ENCODE data around the gene ZNF512. TPM values are rescaled to one million over a fixed set of nuclear protein-coding genes. Genes with fewer than 3 reads are reported as not detected.
A peak's percentile ranks its signal among the peaks of the same experiment; 100 is the strongest.

Gene ZNF512
- total RNA-seq, 4 donors from 2014 or later: 8.1 to 23.5 (median 20.6) TPM

DNA sequence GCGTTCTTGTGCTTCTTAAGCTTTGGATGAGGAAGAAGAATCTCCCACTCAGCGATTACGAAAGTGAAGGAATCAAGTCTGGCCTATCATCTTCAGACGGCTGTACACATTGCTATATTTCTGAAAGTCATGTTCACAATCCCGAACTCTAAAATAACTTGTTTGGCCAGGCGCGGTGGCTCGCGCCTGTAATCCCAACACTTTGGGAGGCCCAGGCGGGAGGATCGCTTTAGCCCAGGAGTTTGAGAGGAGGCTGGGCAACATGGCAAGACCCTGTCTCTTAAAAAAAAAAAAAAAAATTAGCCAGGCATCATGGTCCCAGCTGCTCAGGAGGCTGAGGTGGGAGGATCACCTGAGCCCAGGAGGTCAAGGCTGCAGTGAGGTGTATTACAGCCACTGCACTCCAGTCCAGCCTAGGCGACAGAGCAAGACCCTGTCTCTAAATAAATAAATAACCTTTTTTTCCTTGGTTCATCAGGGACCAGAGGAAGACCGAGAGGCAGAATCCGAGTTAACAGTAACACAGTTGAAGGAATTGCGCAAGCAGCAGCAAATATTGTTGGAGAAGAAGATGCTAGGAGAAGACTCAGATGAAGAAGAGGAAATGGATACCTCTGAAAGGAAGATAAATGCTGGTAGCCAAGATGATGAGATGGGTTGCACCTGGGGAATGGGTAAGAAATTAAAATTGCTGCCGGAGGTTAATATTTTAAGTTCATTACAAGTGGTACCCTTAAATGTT, 82.0 kb downstream of the ZNF512 start:
- peaks cover 49% of the 10 kb centered on the region for H3K36me3 ChIP-seq
- 88% methylated on average over 16 of the region's 16 CpGs for WGBS

DNA sequence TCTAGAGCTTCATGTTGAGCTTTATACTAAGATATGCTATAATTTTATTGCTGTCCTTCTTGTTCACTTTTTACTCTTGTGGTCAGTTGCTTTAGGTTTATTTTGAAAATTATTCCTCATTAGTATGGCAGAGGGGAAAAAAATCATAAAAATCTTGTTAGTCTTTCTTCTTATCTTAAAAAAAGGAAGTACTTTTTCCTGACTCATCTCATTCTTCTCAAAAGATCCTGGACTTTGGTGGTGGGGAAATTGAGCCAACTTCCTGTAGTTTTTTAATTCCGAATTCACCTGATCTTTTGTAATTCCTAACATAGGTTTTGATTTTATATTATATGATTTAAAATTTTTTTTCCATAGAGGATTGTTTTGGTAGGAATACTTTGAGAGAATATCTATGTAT, 84.6 kb downstream of the ZNF512 start:
- H3K4me3 ChIP-seq: no peak overlapping the region
- no peaks in the 10 kb centered on the region for H3K9me3 ChIP-seq
- DNase-seq (ENCODE audit: low spot score in 2 of 2): no peak
- no peaks in the 10 kb centered on the region for H3K27me3 ChIP-seq
- no peak overlapping the region for H3K27ac ChIP-seq
- H3K4me1 ChIP-seq: peaks cover 25% of the 10 kb centered on the region
- 71% methylated on average over 1 of the region's 1 CpG for WGBS
- H3K36me3 ChIP-seq: peaks cover 46% of the 10 kb centered on the region
- no peak for TF ChIP-seq POLR2AphosphoS5 (IDR thresholded peaks at IDR 0.05)
- TF ChIP-seq, protein P1, sequence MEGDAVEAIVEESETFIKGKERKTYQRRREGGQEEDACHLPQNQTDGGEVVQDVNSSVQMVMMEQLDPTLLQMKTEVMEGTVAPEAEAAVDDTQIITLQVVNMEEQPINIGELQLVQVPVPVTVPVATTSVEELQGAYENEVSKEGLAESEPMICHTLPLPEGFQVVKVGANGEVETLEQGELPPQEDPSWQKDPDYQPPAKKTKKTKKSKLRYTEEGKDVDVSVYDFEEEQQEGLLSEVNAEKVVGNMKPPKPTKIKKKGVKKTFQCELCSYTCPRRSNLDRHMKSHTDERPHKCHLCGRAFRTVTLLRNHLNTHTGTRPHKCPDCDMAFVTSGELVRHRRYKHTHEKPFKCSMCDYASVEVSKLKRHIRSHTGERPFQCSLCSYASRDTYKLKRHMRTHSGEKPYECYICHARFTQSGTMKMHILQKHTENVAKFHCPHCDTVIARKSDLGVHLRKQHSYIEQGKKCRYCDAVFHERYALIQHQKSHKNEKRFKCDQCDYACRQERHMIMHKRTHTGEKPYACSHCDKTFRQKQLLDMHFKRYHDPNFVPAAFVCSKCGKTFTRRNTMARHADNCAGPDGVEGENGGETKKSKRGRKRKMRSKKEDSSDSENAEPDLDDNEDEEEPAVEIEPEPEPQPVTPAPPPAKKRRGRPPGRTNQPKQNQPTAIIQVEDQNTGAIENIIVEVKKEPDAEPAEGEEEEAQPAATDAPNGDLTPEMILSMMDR (IDR thresholded peaks at IDR 0.05): no peak
- TF ChIP-seq POLR2A (IDR thresholded peaks at IDR 0.05): no peak
- TF ChIP-seq EP300 (IDR thresholded peaks at IDR 0.05): no peak

More for the DNA sequence above, 82.0 kb downstream of the ZNF512 start:
- Histone ChIP-seq H3K27me3 (no peaks in the 10 kb centered on the region), H3K4me1 (peaks cover 28% of the 10 kb centered on the region), H3K9me3 (no peaks in the 10 kb centered on the region), H3K4me3 (peak overlapping the region; percentile 61), H3K27ac (no peak overlapping the region)
- DNase-seq (ENCODE audit: low spot score in 2 of 2): no peak
- TF ChIP-seq POLR2A (IDR thresholded peaks at IDR 0.05) (no peak), POLR2AphosphoS5 (IDR thresholded peaks at IDR 0.05) (no peak), EP300 (IDR thresholded peaks at IDR 0.05) (no peak)
- TF ChIP-seq, protein P1 (IDR thresholded peaks at IDR 0.05): no peak

DNA sequence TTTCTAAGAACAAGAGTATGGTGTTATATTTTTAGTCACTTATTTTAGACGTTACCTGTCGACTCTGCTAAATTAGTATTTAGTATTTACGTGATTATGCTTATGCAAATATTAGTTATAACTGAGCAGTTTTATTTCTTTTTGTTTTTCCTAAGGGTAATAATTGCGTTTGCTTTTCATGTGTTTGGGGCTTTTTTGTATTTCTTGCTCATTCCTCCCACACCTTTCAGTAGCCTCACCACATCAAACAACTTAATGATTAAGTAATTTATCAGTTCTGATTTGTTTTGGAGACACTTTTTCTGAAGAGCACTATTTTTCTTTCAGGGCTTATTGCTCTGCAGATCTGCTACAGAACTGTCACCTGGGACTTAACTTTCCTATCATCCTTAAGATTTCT, 88.4 kb downstream of the ZNF512 start:
- H3K36me3 ChIP-seq: peaks cover 75% of the 10 kb centered on the region
- WGBS: 85% methylated on average over 4 of the region's 4 CpGs
- no peak for DNase-seq (ENCODE audit: low spot score in 2 of 2)
- H3K27ac ChIP-seq: no peak overlapping the region
- H3K27me3 ChIP-seq: no peaks in the 10 kb centered on the region
- H3K4me3 ChIP-seq: no peak overlapping the region
- no peaks in the 10 kb centered on the region for H3K9me3 ChIP-seq
- peaks cover 3% of the 10 kb centered on the region for H3K4me1 ChIP-seq
- TF ChIP-seq POLR2A (IDR thresholded peaks at IDR 0.05): no peak
- TF ChIP-seq, protein P1 (IDR thresholded peaks at IDR 0.05): no peak
- no peak for TF ChIP-seq POLR2AphosphoS5 (IDR thresholded peaks at IDR 0.05)
- TF ChIP-seq EP300 (IDR thresholded peaks at IDR 0.05): no peak

Other genes with a start within 250 kb of the ZNF512 start
- 100 to 1,000 TPM in 1 of 4 donors, 10 to 100 TPM in 3; 53.8 to 160 (median 75.9) TPM for gene GTF3C2, start 226.3 kb upstream of the ZNF512 start, total RNA-seq
- 10 to 100 TPM; 34.3 to 68.2 (median 48.5) TPM for gene EIF2B4, start 212.7 kb upstream of the ZNF512 start, total RNA-seq
- 10 to 100 TPM; 73.4 to 89.8 (median 76.4) TPM for gene SNX17, start 212.4 kb upstream of the ZNF512 start, total RNA-seq
- 10 to 100 TPM in 3 of 4 donors, 1 to 10 TPM in 1; 7.6 to 16.7 (median 11.7) TPM for gene ZNF513, start 202.3 kb upstream of the ZNF512 start, total RNA-seq
- 10 to 100 TPM; 37.4 to 54.1 (median 49.3) TPM for gene PPM1G, start 173.5 kb upstream of the ZNF512 start, total RNA-seq
- 10 to 100 TPM; 66.8 to 84.3 (median 77.0) TPM for gene NRBP1, start 154.4 kb upstream of the ZNF512 start, total RNA-seq
- gene KRTCAP3, start 140.7 kb upstream of the ZNF512 start, total RNA-seq: 10 to 100 TPM; 31.0 to 50.1 (median 42.2) TPM
- gene IFT172, start 93.3 kb upstream of the ZNF512 start, total RNA-seq: 10 to 100 TPM; 21.6 to 70.0 (median 27.4) TPM
- 1 to 10 TPM; 4.7 to 8.0 (median 5.5) TPM for gene FNDC4, start 87.8 kb upstream of the ZNF512 start, total RNA-seq
- 1 to 10 TPM in 1 of 4 donors, under 1 TPM in 2, not detected in 1; 0.56 to 1.0 (median 0.64) TPM for gene GCKR, start 86.2 kb upstream of the ZNF512 start, total RNA-seq
- gene CCDC121, start 46.0 kb downstream of the ZNF512 start, total RNA-seq: 1 to 10 TPM; 1.2 to 3.9 (median 3.0) TPM
- gene GPN1, start 46.0 kb downstream of the ZNF512 start, total RNA-seq: 10 to 100 TPM; 21.0 to 30.5 (median 24.2) TPM
- 10 to 100 TPM; 17.0 to 27.3 (median 22.2) TPM for gene SUPT7L, start 80.6 kb downstream of the ZNF512 start, total RNA-seq
- gene SLC4A1AP, start 80.8 kb downstream of the ZNF512 start, total RNA-seq: 10 to 100 TPM; 15.1 to 25.3 (median 20.7) TPM
- 10 to 100 TPM; 30.7 to 82.2 (median 56.3) TPM for gene MRPL33, start 188.7 kb downstream of the ZNF512 start, total RNA-seq

Measured in suprapubic skin (tissue), 4 donors.